ENCODE results near the gene JARID2. TPM values are rescaled to one million over a fixed set of nuclear protein-coding genes. Genes with fewer than 3 reads are reported as not detected.

The JARID2 gene
- total and polyA plus RNA-seq, 4 donors: 15.4 to 25.5 (median 23.1) TPM

- Histone ChIP-seq H3K4me1 (ENCODE audit: control insufficient read depth, insufficient read depth, low read length) (peaks cover 16% of the 10 kb centered on the region), H3K27me3 (ENCODE audit: control insufficient read depth, insufficient read depth, low read length) (no peaks in the 10 kb centered on the region), H3K9me3 (ENCODE audit: control insufficient read depth, insufficient read depth, low read length) (no peaks in the 10 kb centered on the region), H3K4me3 (ENCODE audit: low read depth, low read length) (no peak overlapping the region), H3K36me3 (ENCODE audit: control insufficient read depth, insufficient read depth, low read length) (peaks cover 4% of the 10 kb centered on the region), H3K27ac (ENCODE audit: low read depth, low read length) (no peak overlapping the region)
- WGBS (ENCODE audit: insufficient coverage): 24% methylated on average over 2 of the region's 7 CpGs
- DNase-seq (ENCODE audit: low read depth in 4 of 6, low spot score in 6 of 6): peak in 2 of 6 donors; percentile 29 to 77
Measured at GRCh38 chr6:15476631-15477380, 230.9 kb downstream of the JARID2 start.

- Histone ChIP-seq H3K27ac (ENCODE audit: low read depth, low read length) (no peak overlapping the region), H3K4me1 (ENCODE audit: control insufficient read depth, insufficient read depth, low read length) (peaks cover 16% of the 10 kb centered on the region), H3K9me3 (ENCODE audit: control insufficient read depth, insufficient read depth, low read length) (no peaks in the 10 kb centered on the region), H3K36me3 (ENCODE audit: control insufficient read depth, insufficient read depth, low read length) (peaks cover 4% of the 10 kb centered on the region), H3K27me3 (ENCODE audit: control insufficient read depth, insufficient read depth, low read length) (no peaks in the 10 kb centered on the region), H3K4me3 (ENCODE audit: low read depth, low read length) (no peak overlapping the region)
- no peak for DNase-seq (ENCODE audit: low read depth in 4 of 6, low spot score in 6 of 6)
- 57% methylated on average over 5 of the region's 5 CpGs for WGBS (ENCODE audit: insufficient coverage)
Measured at GRCh38 chr6:15477746-15478145, 231.9 kb downstream of the JARID2 start.

DNA sequence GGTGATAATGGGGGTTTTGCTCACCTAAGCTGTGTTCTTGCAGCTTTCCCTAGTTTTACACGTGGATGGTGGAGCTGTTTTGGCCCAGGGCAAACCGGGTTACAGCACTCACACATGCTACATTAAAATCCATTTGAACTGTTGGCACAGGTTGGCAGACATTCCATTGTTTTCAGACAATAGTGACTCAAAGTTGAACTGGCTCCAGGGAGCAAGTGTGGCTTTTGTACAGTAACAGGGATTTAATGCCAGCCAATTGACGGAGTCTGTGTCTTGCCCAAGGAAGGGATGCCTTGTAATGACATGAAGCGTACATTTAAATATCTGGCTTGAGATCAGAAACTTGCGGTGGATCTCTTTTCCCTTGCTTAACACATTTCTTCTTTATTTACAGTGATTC is 233.9 kb downstream of the JARID2 start:
- Histone ChIP-seq H3K27me3 (ENCODE audit: control insufficient read depth, insufficient read depth, low read length) (no peaks in the 10 kb centered on the region), H3K4me1 (ENCODE audit: control insufficient read depth, insufficient read depth, low read length) (peaks cover 16% of the 10 kb centered on the region), H3K27ac (ENCODE audit: low read depth, low read length) (no peak overlapping the region), H3K9me3 (ENCODE audit: control insufficient read depth, insufficient read depth, low read length) (no peaks in the 10 kb centered on the region), H3K36me3 (ENCODE audit: control insufficient read depth, insufficient read depth, low read length) (peaks cover 4% of the 10 kb centered on the region), H3K4me3 (ENCODE audit: low read depth, low read length) (no peak overlapping the region)
- 25% methylated on average over 2 of the region's 5 CpGs for WGBS (ENCODE audit: insufficient coverage)
- peak in 2 of 6 donors; percentile 71 to 74 for DNase-seq (ENCODE audit: low read depth in 4 of 6, low spot score in 6 of 6)

DNA sequence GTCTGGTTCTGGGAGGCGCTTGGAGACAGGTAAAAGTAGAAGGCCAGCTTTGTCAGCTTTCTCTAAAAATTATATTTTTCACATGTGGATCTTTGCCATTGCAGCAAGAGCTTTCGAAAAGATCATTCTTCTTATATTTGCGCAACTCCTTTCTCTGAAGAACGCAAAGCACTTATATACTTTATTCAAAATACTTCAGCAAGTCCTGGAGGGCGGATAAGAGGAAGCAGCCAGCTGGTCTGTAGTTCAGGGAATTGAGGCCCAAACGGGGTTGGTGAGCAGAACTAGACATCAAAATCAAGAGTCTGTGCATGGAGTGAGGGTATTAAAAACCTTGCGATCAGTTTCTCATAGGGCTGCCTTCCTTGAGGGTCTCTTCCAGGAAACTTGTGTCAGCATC is 234.7 kb downstream of the JARID2 start:
- no peaks in the 10 kb centered on the region for H3K36me3 ChIP-seq (ENCODE audit: control insufficient read depth, insufficient read depth, low read length)
- H3K9me3 ChIP-seq (ENCODE audit: control insufficient read depth, insufficient read depth, low read length): no peaks in the 10 kb centered on the region
- peaks cover 12% of the 10 kb centered on the region for H3K4me1 ChIP-seq (ENCODE audit: control insufficient read depth, insufficient read depth, low read length)
- no peak overlapping the region for H3K4me3 ChIP-seq (ENCODE audit: low read depth, low read length)
- no peaks in the 10 kb centered on the region for H3K27me3 ChIP-seq (ENCODE audit: control insufficient read depth, insufficient read depth, low read length)
- 74% methylated on average over 2 of the region's 7 CpGs for WGBS (ENCODE audit: insufficient coverage)
- no peak overlapping the region for H3K27ac ChIP-seq (ENCODE audit: low read depth, low read length)
- no peak for DNase-seq (ENCODE audit: low read depth in 4 of 6, low spot score in 6 of 6)

DNA sequence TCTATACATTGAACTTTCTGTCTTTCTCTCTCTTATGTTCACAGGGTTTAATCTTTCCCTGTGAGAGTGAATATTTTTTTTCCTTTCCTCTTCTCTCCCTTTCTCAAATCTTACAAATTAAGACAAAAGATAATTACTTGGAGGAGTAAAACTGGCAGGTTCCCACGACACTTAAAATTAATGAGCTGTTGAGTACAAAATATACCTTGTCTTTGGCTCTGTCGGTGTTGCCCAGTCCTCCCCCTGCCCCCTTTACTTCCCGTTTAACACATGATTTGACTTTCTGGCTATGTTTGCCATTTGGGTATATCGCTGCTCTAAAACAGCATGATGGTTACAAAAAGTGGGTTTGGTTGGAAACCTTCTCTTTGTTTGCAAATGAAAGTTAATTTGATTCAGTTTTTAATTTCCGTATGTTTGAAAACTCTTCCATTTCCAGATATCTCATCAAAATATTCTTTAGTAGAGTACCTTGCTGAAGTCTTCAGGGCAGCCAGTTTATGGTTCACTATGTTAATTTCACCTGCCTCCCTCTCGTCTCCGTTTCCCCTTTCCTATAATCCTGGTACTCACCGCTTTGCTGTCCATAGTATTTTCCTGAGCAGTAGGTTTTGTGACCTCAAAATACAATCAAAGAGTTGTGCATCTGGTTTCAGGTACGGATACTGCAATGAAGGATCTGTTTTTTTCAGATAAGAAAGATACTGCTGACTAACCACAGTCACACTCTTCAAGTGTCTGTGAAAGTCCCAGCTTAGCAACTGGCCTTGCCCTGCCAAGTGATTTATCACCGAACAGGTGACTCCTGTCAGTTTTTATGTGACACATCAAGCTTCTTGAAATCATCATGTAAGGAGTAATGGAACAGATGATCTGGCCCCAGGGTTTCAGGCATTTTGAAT is 235.8 kb downstream of the JARID2 start:
- Histone ChIP-seq H3K27ac (ENCODE audit: low read depth, low read length) (no peak overlapping the region), H3K4me3 (ENCODE audit: low read depth, low read length) (no peak overlapping the region), H3K36me3 (ENCODE audit: control insufficient read depth, insufficient read depth, low read length) (no peaks in the 10 kb centered on the region), H3K9me3 (ENCODE audit: control insufficient read depth, insufficient read depth, low read length) (no peaks in the 10 kb centered on the region), H3K4me1 (ENCODE audit: control insufficient read depth, insufficient read depth, low read length) (peaks cover 12% of the 10 kb centered on the region), H3K27me3 (ENCODE audit: control insufficient read depth, insufficient read depth, low read length) (no peaks in the 10 kb centered on the region)
- peak in 1 of 6 donors; percentile 62 for DNase-seq (ENCODE audit: low read depth in 4 of 6, low spot score in 6 of 6)
- 70% methylated on average over 2 of the region's 10 CpGs for WGBS (ENCODE audit: insufficient coverage)

DNA sequence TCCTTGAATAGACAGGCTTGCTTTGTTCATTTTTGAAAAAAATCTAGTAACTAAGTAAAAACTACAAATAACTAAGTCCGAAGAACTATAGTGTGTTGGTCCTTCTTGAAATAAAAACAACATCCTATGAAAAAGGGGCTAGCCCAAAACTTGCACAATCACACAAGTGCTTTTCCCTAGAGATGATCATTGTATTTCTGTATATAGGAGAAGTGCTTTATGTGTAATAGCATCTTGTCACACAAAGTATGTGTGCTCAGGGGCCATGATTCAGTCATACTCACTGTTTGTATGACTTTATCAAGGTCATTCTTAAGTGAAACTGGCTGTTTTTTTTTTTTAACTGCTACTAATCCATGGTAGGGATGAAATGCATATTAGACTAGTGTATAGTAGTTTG is 237.2 kb downstream of the JARID2 start:
- peaks cover 9% of the 10 kb centered on the region for H3K4me1 ChIP-seq (ENCODE audit: control insufficient read depth, insufficient read depth, low read length)
- no peaks in the 10 kb centered on the region for H3K27me3 ChIP-seq (ENCODE audit: control insufficient read depth, insufficient read depth, low read length)
- no peak overlapping the region for H3K4me3 ChIP-seq (ENCODE audit: low read depth, low read length)
- H3K27ac ChIP-seq (ENCODE audit: low read depth, low read length): no peak overlapping the region
- no peak for DNase-seq (ENCODE audit: low read depth in 4 of 6, low spot score in 6 of 6)
- no CpG with 5 or more reads among the region's 1 CpG for WGBS (ENCODE audit: insufficient coverage)
- peaks cover 8% of the 10 kb centered on the region for H3K36me3 ChIP-seq (ENCODE audit: control insufficient read depth, insufficient read depth, low read length)
- no peaks in the 10 kb centered on the region for H3K9me3 ChIP-seq (ENCODE audit: control insufficient read depth, insufficient read depth, low read length)

GRCh38 chr6:15484140-15484539 is 238.3 kb downstream of the JARID2 start:
- no peaks in the 10 kb centered on the region for H3K9me3 ChIP-seq (ENCODE audit: control insufficient read depth, insufficient read depth, low read length)
- DNase-seq (ENCODE audit: low read depth in 4 of 6, low spot score in 6 of 6): no peak
- H3K36me3 ChIP-seq (ENCODE audit: control insufficient read depth, insufficient read depth, low read length): peaks cover 19% of the 10 kb centered on the region
- H3K27ac ChIP-seq (ENCODE audit: low read depth, low read length): no peak overlapping the region
- H3K27me3 ChIP-seq (ENCODE audit: control insufficient read depth, insufficient read depth, low read length): no peaks in the 10 kb centered on the region
- H3K4me3 ChIP-seq (ENCODE audit: low read depth, low read length): no peak overlapping the region
- 51% methylated on average over 3 of the region's 3 CpGs for WGBS (ENCODE audit: insufficient coverage)
- H3K4me1 ChIP-seq (ENCODE audit: control insufficient read depth, insufficient read depth, low read length): peaks cover 4% of the 10 kb centered on the region

DNA sequence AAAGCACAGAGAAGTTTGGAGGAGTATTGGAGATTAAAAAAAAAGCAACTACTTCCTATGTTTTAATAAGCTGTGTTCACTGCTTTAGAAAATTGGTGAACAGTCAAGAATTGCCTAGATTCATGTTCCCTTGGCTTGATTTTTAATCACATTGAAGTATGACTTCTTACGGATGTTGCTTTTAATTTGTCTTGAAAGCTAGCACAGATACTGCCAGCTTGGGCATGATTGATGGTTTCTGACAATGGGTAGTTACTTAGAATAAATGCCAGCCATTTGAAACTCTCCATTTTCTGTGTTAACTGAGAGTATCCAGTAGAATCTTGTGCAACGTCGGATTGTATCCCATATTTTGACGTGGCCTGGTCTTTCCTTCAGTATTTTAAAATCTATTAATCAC is 239.0 kb downstream of the JARID2 start:
- Histone ChIP-seq H3K27ac (ENCODE audit: low read depth, low read length) (no peak overlapping the region), H3K4me3 (ENCODE audit: low read depth, low read length) (no peak overlapping the region), H3K36me3 (ENCODE audit: control insufficient read depth, insufficient read depth, low read length) (peaks cover 26% of the 10 kb centered on the region), H3K4me1 (ENCODE audit: control insufficient read depth, insufficient read depth, low read length) (peaks cover 4% of the 10 kb centered on the region), H3K27me3 (ENCODE audit: control insufficient read depth, insufficient read depth, low read length) (no peaks in the 10 kb centered on the region), H3K9me3 (ENCODE audit: control insufficient read depth, insufficient read depth, low read length) (no peaks in the 10 kb centered on the region)
- WGBS (ENCODE audit: insufficient coverage): no CpG with 5 or more reads among the region's 4 CpGs
- peak in 1 of 6 donors; percentile 43 for DNase-seq (ENCODE audit: low read depth in 4 of 6, low spot score in 6 of 6)

- DNase-seq (ENCODE audit: low read depth in 4 of 6, low spot score in 6 of 6): no peak
- no peaks in the 10 kb centered on the region for H3K27me3 ChIP-seq (ENCODE audit: control insufficient read depth, insufficient read depth, low read length)
- H3K9me3 ChIP-seq (ENCODE audit: control insufficient read depth, insufficient read depth, low read length): no peaks in the 10 kb centered on the region
- no peak overlapping the region for H3K4me3 ChIP-seq (ENCODE audit: low read depth, low read length)
- 71% methylated on average over 1 of the region's 2 CpGs for WGBS (ENCODE audit: insufficient coverage)
- H3K4me1 ChIP-seq (ENCODE audit: control insufficient read depth, insufficient read depth, low read length): peaks cover 4% of the 10 kb centered on the region
- H3K36me3 ChIP-seq (ENCODE audit: control insufficient read depth, insufficient read depth, low read length): peaks cover 27% of the 10 kb centered on the region
- H3K27ac ChIP-seq (ENCODE audit: low read depth, low read length): no peak overlapping the region
Measured at GRCh38 chr6:15485936-15486335, 240.1 kb downstream of the JARID2 start.
